IPS-20b (cell line): Measurements from ENCODE around the gene CFAP107.
"Not testable (repeated sequence)": the region's sequence is repeated elsewhere in the genome, so short reads cannot be mapped to it uniquely, and the experiment has no call there.

Experiments used
- H3K27ac ChIP-seq: one replicate; pipeline ENCODE4 v1.5.1; 2013; ENCODE audit warnings: low read length
- H3K27me3 ChIP-seq: 2 replicates; pipeline ENCODE4 v1.6.1; 2013; ENCODE audit warnings: mild to moderate bottlenecking, low read length, inconsistent platforms; ENCODE audit not compliant: insufficient read depth
- H3K36me3 ChIP-seq: 2 replicates; pipeline ENCODE4 v1.6.1; 2013; ENCODE audit warnings: low read depth, mild to moderate bottlenecking, inconsistent platforms, low read length, moderate library complexity; ENCODE audit not compliant: insufficient read depth
- H3K4me1 ChIP-seq: 2 replicates; pipeline ENCODE4 v1.6.1; 2013; ENCODE audit warnings: mild to moderate bottlenecking, control low read depth, inconsistent platforms, low read length, moderate library complexity; ENCODE audit not compliant: insufficient read depth
- H3K4me3 ChIP-seq: 2 replicates; pipeline ENCODE4 v1.5.1; 2013; ENCODE audit warnings: mild to moderate bottlenecking, low read length, inconsistent platforms
- H3K9ac ChIP-seq: 2 replicates; pipeline ENCODE4 v1.6.1; 2013; ENCODE audit warnings: low read depth, mild to moderate bottlenecking, inconsistent platforms, low read length, moderate library complexity
- H3K9me3 ChIP-seq: 2 replicates; pipeline ENCODE4 v1.6.1; 2013; ENCODE audit warnings: mild to moderate bottlenecking, low read depth, low read length, inconsistent platforms; ENCODE audit not compliant: insufficient read depth

CFAP107 gene

GRCh38 chr1:12745992-12746323, at the start of gene CFAP107:
TSS of gene CFAP107 (plus strand) at chr1:12746200. CDS start at chr1:12746431, 231 bp downstream.
- Histone ChIP-seq H3K4me3 (no peak within 1 kb of the TSS), H3K9me3 (no peaks in the 10 kb centered on the region; the same call in 1 of the 2 replicates), H3K27ac (no peak within 1 kb of the TSS), H3K27me3 (no peaks in the 10 kb centered on the region), H3K4me1 (no peaks in the 10 kb centered on the region), H3K9ac (no peak within 1 kb of the TSS), H3K36me3 (no peaks in the 10 kb centered on the region)

GRCh38 chr1:12696658-12697057, 49.3 kb upstream of the CFAP107 start:
- Histone ChIP-seq H3K9me3 (peaks cover 5% of the 10 kb centered on the region; the same call in 1 of the 2 replicates), H3K36me3 (no peaks in the 10 kb centered on the region), H3K4me1 (no peaks in the 10 kb centered on the region), H3K4me3 (no peak overlapping the region), H3K27ac (no peak overlapping the region), H3K9ac (no peak overlapping the region), H3K27me3 (no peaks in the 10 kb centered on the region)

GRCh38 chr1:12697397-12697796, 48.6 kb upstream of the CFAP107 start:
- Histone ChIP-seq H3K36me3 (no peaks in the 10 kb centered on the region), H3K9ac (no peak overlapping the region), H3K4me3 (no peak overlapping the region), H3K27ac (no peak overlapping the region), H3K27me3 (no peaks in the 10 kb centered on the region), H3K4me1 (no peaks in the 10 kb centered on the region), H3K9me3 (peaks cover 5% of the 10 kb centered on the region)

GRCh38 chr1:12703821-12704451, 42.1 kb upstream of the CFAP107 start:
- Histone ChIP-seq H3K9me3 (peaks cover 7% of the 10 kb centered on the region), H3K4me1 (no peaks in the 10 kb centered on the region), H3K9ac (no peak overlapping the region), H3K27me3 (no peaks in the 10 kb centered on the region), H3K36me3 (no peaks in the 10 kb centered on the region), H3K4me3 (no peak overlapping the region), H3K27ac (no peak overlapping the region)

- no peaks in the 10 kb centered on the region for H3K36me3 ChIP-seq
These were observed 39.9 kb upstream of the CFAP107 start for GRCh38 chr1:12706061-12706460.

GRCh38 chr1:12708396-12709090, 37.5 kb upstream of the CFAP107 start:
- Histone ChIP-seq H3K27me3 (no peaks in the 10 kb centered on the region), H3K9ac (no peak overlapping the region), H3K27ac (no peak overlapping the region), H3K9me3 (peaks cover 4% of the 10 kb centered on the region; the same call in 1 of the 2 replicates), H3K4me3 (no peak overlapping the region), H3K4me1 (peaks cover 16% of the 10 kb centered on the region), H3K36me3 (no peaks in the 10 kb centered on the region)

More at GRCh38 chr1:12706061-12706460, 39.9 kb upstream of the CFAP107 start:
- H3K27ac ChIP-seq: no peak overlapping the region
- H3K9ac ChIP-seq: no peak overlapping the region
- H3K4me1 ChIP-seq: no peaks in the 10 kb centered on the region
- no peaks in the 10 kb centered on the region for H3K27me3 ChIP-seq
- H3K4me3 ChIP-seq: no peak overlapping the region
- peaks cover 4% of the 10 kb centered on the region for H3K9me3 ChIP-seq

GRCh38 chr1:12709091-12709491, 36.9 kb upstream of the CFAP107 start:
- no peak overlapping the region for H3K27ac ChIP-seq
- no peak overlapping the region for H3K4me3 ChIP-seq
- H3K36me3 ChIP-seq: no peaks in the 10 kb centered on the region
- peaks cover 16% of the 10 kb centered on the region for H3K4me1 ChIP-seq
- no peaks in the 10 kb centered on the region for H3K27me3 ChIP-seq
- H3K9me3 ChIP-seq: peaks cover 3% of the 10 kb centered on the region; the same call in 1 of the 2 replicates
- H3K9ac ChIP-seq: no peak overlapping the region

GRCh38 chr1:12709696-12710095, 36.3 kb upstream of the CFAP107 start:
- Histone ChIP-seq H3K4me1 (peaks cover 18% of the 10 kb centered on the region), H3K9ac (no peak overlapping the region), H3K27me3 (no peaks in the 10 kb centered on the region), H3K9me3 (no peaks in the 10 kb centered on the region; the same call in 1 of the 2 replicates), H3K4me3 (no peak overlapping the region), H3K27ac (no peak overlapping the region), H3K36me3 (no peaks in the 10 kb centered on the region)

- Histone ChIP-seq H3K9ac (no peak overlapping the region), H3K4me1 (peaks cover 34% of the 10 kb centered on the region), H3K27ac (no peak overlapping the region), H3K27me3 (no peaks in the 10 kb centered on the region), H3K4me3 (no peak overlapping the region), H3K9me3 (no peaks in the 10 kb centered on the region; the same call in 1 of the 2 replicates), H3K36me3 (no peaks in the 10 kb centered on the region)
These were observed 34.5 kb upstream of the CFAP107 start for GRCh38 chr1:12711536-12711935.

GRCh38 chr1:12712076-12712475, 33.9 kb upstream of the CFAP107 start:
- H3K27ac ChIP-seq: no peak overlapping the region
- no peaks in the 10 kb centered on the region for H3K9me3 ChIP-seq
- H3K4me3 ChIP-seq: no peak overlapping the region
- H3K27me3 ChIP-seq: no peaks in the 10 kb centered on the region
- no peak overlapping the region for H3K9ac ChIP-seq
- H3K4me1 ChIP-seq: peaks cover 39% of the 10 kb centered on the region
- no peaks in the 10 kb centered on the region for H3K36me3 ChIP-seq

GRCh38 chr1:12712929-12713328, 33.1 kb upstream of the CFAP107 start:
- Histone ChIP-seq H3K36me3 (no peaks in the 10 kb centered on the region), H3K4me1 (peaks cover 48% of the 10 kb centered on the region), H3K27me3 (no peaks in the 10 kb centered on the region), H3K9ac (no peak overlapping the region), H3K4me3 (no peak overlapping the region), H3K9me3 (no peaks in the 10 kb centered on the region), H3K27ac (no peak overlapping the region)

- H3K9me3 ChIP-seq, H3K9ac ChIP-seq, H3K27me3 ChIP-seq, H3K27ac ChIP-seq, H3K4me3 ChIP-seq, H3K36me3 ChIP-seq: not testable (repeated sequence)
- peaks cover 48% of the 10 kb centered on the region for H3K4me1 ChIP-seq
These were observed 32.3 kb upstream of the CFAP107 start for GRCh38 chr1:12713651-12714050.
